ENCODE data around the gene APBA2.
"Not testable (repeated sequence)": the region's sequence is repeated elsewhere in the genome, so short reads cannot be mapped to it uniquely, and the experiment has no call there.

The APBA2 gene

DNA sequence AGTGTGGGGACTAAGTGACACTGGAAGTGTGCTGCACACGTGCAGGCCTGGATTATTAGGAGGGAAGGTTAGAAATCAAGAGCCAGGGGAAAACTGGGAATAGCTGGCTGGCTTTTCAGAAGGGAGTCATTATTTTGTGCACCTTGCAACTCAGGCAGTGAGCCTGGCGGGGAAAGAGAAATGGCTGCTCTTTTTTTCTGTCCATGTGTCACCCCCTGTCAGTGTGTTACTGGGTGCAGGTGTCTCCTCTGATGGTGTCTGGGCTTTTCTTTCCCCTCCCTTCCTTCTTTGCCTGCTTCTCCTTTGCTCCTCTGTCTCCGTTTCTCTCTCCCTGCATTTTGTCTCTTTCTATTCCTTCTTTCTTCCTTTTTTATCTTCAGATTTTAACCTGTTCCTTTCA, 130.7 kb downstream of the APBA2 start:
- DNase-seq = no peak

- no peak for DNase-seq
Measured at GRCh38 chr15:29018120-29018805, 132.5 kb downstream of the APBA2 start.

DNA sequence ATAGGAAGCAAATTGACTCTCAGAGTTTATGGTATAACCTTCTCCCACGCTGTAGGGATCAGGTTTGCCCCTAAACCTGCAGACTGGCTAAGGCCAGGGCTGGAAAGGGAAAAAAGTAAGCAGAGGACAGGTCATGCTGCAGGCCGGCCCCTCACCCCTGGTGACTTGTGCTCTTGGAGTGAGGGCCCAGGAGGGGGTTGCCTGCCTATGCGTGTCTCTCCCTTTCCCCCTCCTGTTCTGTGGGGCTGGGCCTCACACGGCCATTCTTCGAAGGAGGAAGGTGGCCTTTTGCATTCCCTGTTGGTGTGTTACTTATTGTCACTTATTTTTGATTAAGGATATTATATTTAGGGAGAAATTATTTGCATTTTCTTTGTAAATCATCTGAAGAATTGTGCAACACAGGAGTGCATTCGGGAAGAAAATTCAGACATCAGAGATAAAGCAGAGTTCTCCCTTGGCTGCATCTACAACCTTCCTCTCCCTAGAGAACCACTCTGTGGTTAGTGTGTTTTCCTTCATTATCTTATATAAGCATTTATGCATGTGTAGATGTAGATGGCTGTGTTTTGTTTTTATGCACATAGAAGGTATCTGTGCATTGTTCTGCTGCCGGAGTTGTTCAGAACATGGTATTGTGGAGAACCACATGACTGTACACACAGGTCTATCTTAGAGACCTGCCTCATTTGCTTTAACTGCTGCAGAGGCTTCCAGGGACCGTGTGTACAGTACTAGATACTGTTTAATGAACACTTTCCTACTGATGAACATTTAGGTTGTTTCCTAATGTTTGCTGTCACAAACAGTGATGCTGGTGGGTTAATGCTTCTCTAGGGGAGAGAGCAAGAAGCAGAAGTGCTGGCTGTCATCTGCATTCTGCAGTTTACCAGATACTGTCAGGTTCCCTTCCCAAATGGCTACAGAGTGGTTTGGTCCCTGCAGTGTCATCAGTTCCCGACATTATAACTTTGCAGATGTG, 133.5 kb downstream of the APBA2 start:
- DNase-seq = no peak

- DNase-seq = no peak
Measured at GRCh38 chr15:29021857-29022256, 136.1 kb downstream of the APBA2 start.

DNA sequence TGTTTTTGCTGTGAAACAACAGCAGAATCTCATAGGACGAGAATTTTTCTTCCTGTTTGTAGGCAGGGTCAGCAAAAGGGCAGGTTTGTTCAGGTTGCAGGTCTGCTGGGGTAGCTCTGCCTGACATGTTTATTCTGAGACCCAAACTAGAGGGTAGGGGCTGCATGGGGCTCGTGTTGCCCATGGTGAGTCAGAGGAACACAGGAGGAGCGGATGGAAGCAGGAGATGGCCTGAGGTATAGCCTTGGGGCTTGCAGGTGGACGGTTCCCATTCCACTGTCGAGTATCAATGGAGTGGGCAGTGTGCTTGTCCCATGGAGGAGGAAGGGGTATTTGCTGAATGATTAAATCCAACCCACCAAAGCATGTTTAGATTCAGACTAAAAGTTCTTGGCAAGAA, 138.9 kb downstream of the APBA2 start:
- DNase-seq = no peak

DNA sequence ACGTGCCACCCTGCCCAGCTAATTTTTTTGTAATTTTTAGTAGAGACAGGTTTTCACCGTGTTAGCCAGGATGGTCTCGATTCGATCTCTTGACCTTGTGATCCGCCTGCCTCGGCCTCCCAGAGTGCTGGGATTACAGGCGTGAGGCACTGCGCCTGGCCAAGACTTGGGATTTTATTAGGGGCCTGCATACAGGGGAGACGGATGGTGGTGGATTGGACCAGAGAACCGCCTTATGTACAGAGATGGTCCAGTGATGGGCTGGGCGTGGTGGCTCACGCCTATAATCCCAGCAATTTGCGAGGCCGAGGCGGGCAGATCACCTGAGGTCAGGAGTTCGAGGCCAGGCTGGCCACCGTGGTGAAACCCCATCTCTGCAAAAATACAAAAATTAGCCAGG, 139.6 kb downstream of the APBA2 start:
- DNase-seq = not testable (repeated sequence)

GRCh38 chr15:29028158-29028557, 142.4 kb downstream of the APBA2 start:
- not testable (repeated sequence) for DNase-seq

GRCh38 chr15:29029651-29030195, 143.9 kb downstream of the APBA2 start:
- no peak for DNase-seq

GRCh38 chr15:29031502-29032228, 145.9 kb downstream of the APBA2 start:
- DNase-seq = peak; percentile 18

GRCh38 chr15:29032229-29032625, 146.5 kb downstream of the APBA2 start:
- no peak for DNase-seq

GRCh38 chr15:29032751-29033150, 147.0 kb downstream of the APBA2 start:
- DNase-seq = no peak

- DNase-seq = no peak
Measured at GRCh38 chr15:29034151-29034550, 148.4 kb downstream of the APBA2 start.

DNA sequence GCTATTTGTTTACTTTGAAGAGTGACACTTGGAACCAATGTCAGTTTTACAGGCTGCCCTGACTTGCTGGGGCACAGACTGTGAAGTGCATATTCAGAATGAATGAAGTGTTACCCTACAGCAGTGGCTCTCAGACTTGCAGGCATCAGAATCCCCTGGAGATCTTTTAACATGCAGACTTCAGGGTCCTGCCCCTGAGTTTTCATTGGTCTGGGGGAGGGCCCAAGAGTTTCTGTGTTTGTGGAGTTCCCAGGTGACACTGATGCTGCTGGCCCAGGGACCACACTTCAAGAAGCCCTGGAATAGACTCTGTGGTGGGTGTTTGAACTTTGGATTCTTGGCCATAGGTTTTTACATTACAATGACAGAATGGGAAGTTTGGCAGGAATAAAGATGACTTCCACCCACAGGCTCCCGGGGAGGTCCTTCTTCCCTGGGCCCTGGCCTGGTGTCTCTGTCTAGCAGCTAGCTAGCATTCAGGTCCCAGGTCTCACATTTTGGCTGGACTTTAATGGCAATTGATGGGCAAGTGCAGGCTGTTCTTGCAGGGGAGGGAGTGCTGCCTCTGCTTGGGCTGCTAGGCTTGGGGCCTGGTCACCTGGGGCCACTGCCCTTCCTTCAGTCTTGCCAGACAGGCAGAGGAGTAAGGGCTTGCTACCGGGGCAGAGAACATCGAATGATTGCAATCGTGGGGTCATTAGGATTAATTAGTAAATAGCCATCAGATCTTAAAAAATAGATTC, 149.0 kb downstream of the APBA2 start:
- DNase-seq = no peak

GRCh38 chr15:29035336-29036285, 149.8 kb downstream of the APBA2 start:
- DNase-seq = no peak

DNA sequence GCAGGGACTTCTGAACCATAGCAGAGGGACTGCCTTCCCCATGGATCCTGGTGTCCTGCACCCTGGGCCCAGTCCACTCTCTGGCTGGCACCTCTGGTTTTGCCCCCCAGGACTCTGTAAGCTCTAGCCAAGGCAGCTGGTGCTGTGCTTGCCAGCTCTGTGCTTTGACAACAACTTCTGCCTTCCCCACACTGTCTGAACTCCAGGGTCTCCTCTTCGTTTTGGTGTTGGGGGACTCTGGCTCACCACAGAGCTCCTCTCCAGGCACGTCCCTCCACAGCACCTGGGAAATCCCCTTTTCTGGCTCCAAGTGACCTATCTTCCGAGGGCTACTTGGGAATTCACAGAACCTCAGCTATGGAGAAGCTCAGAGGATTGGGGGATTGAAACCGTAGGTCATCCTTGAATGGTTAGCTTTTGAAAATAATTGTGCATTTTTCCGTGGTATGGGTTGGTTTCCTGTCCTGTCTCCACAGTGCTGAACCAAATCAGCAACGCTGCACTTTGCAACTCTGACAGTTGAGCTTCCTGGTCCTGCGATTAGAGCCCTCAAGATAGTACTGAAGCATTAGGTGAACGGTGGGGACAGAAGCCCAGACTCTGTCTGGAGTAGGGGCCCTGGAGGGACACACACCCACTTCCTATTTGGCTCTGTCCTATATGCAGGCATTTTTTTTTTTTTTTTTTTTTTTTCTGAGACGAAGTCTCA, 152.4 kb downstream of the APBA2 start:
- DNase-seq = no peak

- no peak for DNase-seq
Measured at GRCh38 chr15:29039466-29040369, 153.9 kb downstream of the APBA2 start.

DNA sequence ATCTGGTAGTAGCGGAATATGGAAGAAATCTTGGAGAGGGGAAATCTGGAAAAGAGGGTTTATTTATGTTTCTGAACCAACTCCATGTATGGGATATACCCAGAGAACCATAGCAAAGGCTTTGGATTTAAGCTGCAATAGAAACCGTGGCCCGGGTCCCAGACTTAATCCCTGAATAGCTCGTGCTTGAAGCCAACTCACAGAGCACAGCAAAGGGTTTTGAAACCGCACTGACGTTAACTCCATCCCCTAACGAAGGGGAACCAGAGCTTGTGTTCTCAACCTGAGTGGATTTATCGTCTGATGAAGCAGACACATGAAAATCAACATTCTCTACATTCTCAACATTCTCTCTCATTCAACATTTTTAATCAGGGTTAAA, 154.6 kb downstream of the APBA2 start:
- no peak for DNase-seq

GRCh38 chr15:29043736-29044502, 158.1 kb downstream of the APBA2 start:
- no peak for DNase-seq

- no peak for DNase-seq
Measured at GRCh38 chr15:29044503-29044901, 158.7 kb downstream of the APBA2 start.

Measured in CD4-positive, alpha-beta T cell treated with Interleukin-21 for 1 hour (primary cell).